Activated CD4-positive, alpha-beta T cell treated with anti-CD3 and anti-CD28 coated beads, Interleukin-2, Interleukin-6, amounts not matched to agents 100 ng/mL and 50 ng/mL, durations not matched to agents 16 hours and 8 hours (primary cell): ENCODE results near the gene SYT1.

Experiments used
- DNase-seq: peaks from one replicate; pipeline ENCODE4 v3.0.0-alpha.2; 2020

Gene SYT1

GRCh38 chr12:79063258-79063657 is 198.7 kb downstream of the SYT1 start:
- no peak for DNase-seq

- DNase-seq: no peak
These were observed 203.4 kb downstream of the SYT1 start for GRCh38 chr12:79067977-79068376.

GRCh38 chr12:79069009-79069408 is 204.4 kb downstream of the SYT1 start:
- no peak for DNase-seq

- DNase-seq: no peak
These were observed 206.9 kb downstream of the SYT1 start for GRCh38 chr12:79071498-79071897.

- no peak for DNase-seq
These were observed 208.9 kb downstream of the SYT1 start for GRCh38 chr12:79073506-79073905.

- DNase-seq: no peak
These were observed 218.0 kb downstream of the SYT1 start for GRCh38 chr12:79082595-79082994.

GRCh38 chr12:79083181-79083580 is 218.6 kb downstream of the SYT1 start:
- no peak for DNase-seq

GRCh38 chr12:79085106-79085682 is 220.6 kb downstream of the SYT1 start:
- no peak for DNase-seq

- DNase-seq: no peak
These were observed 222.1 kb downstream of the SYT1 start for GRCh38 chr12:79086541-79087296.

- no peak for DNase-seq
These were observed 234.0 kb downstream of the SYT1 start for GRCh38 chr12:79098530-79098929.

GRCh38 chr12:79108962-79109361 is 244.4 kb downstream of the SYT1 start:
- no peak for DNase-seq

GRCh38 chr12:79114896-79115295 is 250.3 kb downstream of the SYT1 start:
- no peak for DNase-seq

- DNase-seq: no peak
These were observed 251.2 kb downstream of the SYT1 start for GRCh38 chr12:79115743-79116142.

GRCh38 chr12:79119796-79120195 is 255.2 kb downstream of the SYT1 start:
- DNase-seq: no peak

- DNase-seq: no peak
These were observed 256.9 kb downstream of the SYT1 start for GRCh38 chr12:79121486-79121885.

GRCh38 chr12:79124385-79124784 is 259.8 kb downstream of the SYT1 start:
- DNase-seq: no peak

- no peak for DNase-seq
These were observed 260.8 kb downstream of the SYT1 start for GRCh38 chr12:79125358-79125757.

GRCh38 chr12:79127271-79127751 is 262.7 kb downstream of the SYT1 start:
- peak; percentile 62 for DNase-seq

- DNase-seq: no peak
These were observed 264.4 kb downstream of the SYT1 start for GRCh38 chr12:79128956-79129355.

GRCh38 chr12:79138872-79139271 is 274.3 kb downstream of the SYT1 start:
- DNase-seq: no peak

GRCh38 chr12:79140711-79141110 is 276.1 kb downstream of the SYT1 start:
- no peak for DNase-seq

- no peak for DNase-seq
These were observed 277.2 kb downstream of the SYT1 start for GRCh38 chr12:79141776-79142175.

GRCh38 chr12:79143803-79144202 is 279.2 kb downstream of the SYT1 start:
- no peak for DNase-seq

- no peak for DNase-seq
These were observed 287.4 kb downstream of the SYT1 start for GRCh38 chr12:79151956-79152355.

- no peak for DNase-seq
These were observed 291.1 kb downstream of the SYT1 start for GRCh38 chr12:79155683-79156082.
